Measurements from ENCODE around the gene RBM3. TPM values are rescaled to one million over a fixed set of nuclear protein-coding genes. Genes with fewer than 3 reads are reported as not detected.

The RBM3 gene
- total RNA-seq, 1 donor from 2014 or later: 170 TPM

- no peak for ATAC-seq
- intact Hi-C loops (cut with DNase I): no loop called here
- Histone ChIP-seq H3K9me3 (no peaks in the 10 kb centered on the region), H3K36me3 (peaks cover 34% of the 10 kb centered on the region), H3K27ac (no peak overlapping the region), H3K4me1 (no peaks in the 10 kb centered on the region), H3K27me3 (no peaks in the 10 kb centered on the region), H3K4me3 (no peak overlapping the region)
- no peak for TF ChIP-seq CTCF (IDR thresholded peaks at IDR 0.05)
- no peak for DNase-seq
Measured at GRCh38 chrX:48600226-48600625, 25.9 kb downstream of the RBM3 start.

GRCh38 chrX:48601741-48602394 lies 27.6 kb downstream of the RBM3 start:
- no peaks in the 10 kb centered on the region for H3K27me3 ChIP-seq
- DNase-seq: no peak
- H3K27ac ChIP-seq: no peak overlapping the region
- intact Hi-C loops (cut with DNase I): no loop called here
- H3K4me1 ChIP-seq: no peaks in the 10 kb centered on the region
- peaks cover 34% of the 10 kb centered on the region for H3K36me3 ChIP-seq
- no peak for TF ChIP-seq CTCF (IDR thresholded peaks at IDR 0.05)
- no peak for ATAC-seq
- no peak overlapping the region for H3K4me3 ChIP-seq
- H3K9me3 ChIP-seq: no peaks in the 10 kb centered on the region

GRCh38 chrX:48604701-48605100 lies 30.4 kb downstream of the RBM3 start:
- DNase-seq (no peak), ATAC-seq (no peak)
- Histone ChIP-seq H3K27me3 (no peaks in the 10 kb centered on the region), H3K9me3 (no peaks in the 10 kb centered on the region), H3K4me3 (no peak overlapping the region), H3K27ac (no peak overlapping the region), H3K36me3 (peaks cover 27% of the 10 kb centered on the region), H3K4me1 (no peaks in the 10 kb centered on the region)
- intact Hi-C loops (cut with DNase I): no loop called here
- TF ChIP-seq CTCF (IDR thresholded peaks at IDR 0.05): no peak

GRCh38 chrX:48606091-48606490 lies 31.8 kb downstream of the RBM3 start:
- Histone ChIP-seq H3K27ac (no peak overlapping the region), H3K4me1 (no peaks in the 10 kb centered on the region), H3K27me3 (no peaks in the 10 kb centered on the region), H3K4me3 (no peak overlapping the region), H3K9me3 (no peaks in the 10 kb centered on the region), H3K36me3 (peaks cover 19% of the 10 kb centered on the region)
- no peak for TF ChIP-seq CTCF (IDR thresholded peaks at IDR 0.05)
- ATAC-seq: no peak
- intact Hi-C loops (cut with DNase I): no loop called here
- DNase-seq: no peak

GRCh38 chrX:48611703-48612102 lies 37.4 kb downstream of the RBM3 start:
- Histone ChIP-seq H3K4me1 (no peaks in the 10 kb centered on the region), H3K4me3 (no peak overlapping the region), H3K27me3 (no peaks in the 10 kb centered on the region), H3K9me3 (no peaks in the 10 kb centered on the region), H3K36me3 (no peaks in the 10 kb centered on the region), H3K27ac (no peak overlapping the region)
- intact Hi-C loops (cut with DNase I): no loop called here
- DNase-seq: no peak
- no peak for TF ChIP-seq CTCF (IDR thresholded peaks at IDR 0.05)
- ATAC-seq: no peak
